Anterior cingulate cortex (tissue), 58 donors: ENCODE measurements around the gene NOP53.
"Not testable (repeated sequence)": the region's sequence is repeated elsewhere in the genome, so short reads cannot be mapped to it uniquely, and the experiment has no call there.

Source experiments
- DNase-seq, 58 donors: peaks; one replicate each; lab custom pipeline; 2025; lab: John Stamatoyannopoulos, UW

Gene NOP53

DNA sequence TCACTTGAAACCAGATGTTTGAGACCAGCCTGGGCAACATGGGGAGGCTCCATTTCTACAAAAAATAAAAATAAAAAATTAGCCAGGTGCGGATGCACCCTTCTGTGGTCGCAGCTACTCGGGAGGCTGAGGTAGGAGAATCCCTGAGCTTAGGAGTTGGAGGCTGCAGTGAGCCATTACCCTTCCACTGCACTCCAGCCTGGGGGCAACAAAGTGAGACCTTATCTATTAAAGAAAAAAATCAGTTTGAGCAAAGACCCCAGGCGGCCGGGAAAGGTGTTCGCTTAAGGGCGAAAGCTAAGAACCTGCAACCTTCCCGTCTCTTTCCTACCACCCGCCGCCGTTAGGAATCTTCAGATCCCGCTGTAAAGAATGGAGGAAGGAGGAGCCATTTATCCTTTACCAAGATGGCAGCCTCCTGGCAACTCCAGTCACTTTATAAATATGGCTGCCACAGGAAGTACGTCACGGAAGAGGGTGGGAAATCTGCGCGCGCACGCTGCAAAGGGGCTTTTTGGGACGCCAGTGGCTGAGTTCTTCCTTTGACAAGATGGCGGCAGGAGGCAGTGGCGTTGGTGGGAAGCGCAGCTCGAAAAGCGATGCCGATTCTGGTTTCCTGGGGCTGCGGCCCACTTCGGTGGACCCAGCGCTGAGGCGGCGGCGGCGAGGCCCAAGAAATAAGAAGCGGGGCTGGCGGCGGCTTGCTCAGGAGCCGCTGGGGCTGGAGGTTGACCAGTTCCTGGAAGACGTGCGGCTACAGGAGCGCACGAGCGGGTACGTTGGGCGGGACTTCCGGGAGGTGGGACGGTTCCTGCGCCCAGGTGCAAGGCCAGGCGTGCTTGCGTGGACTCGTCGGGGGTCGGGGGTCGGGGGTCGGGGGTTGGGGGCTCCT, at the start of gene NOP53:
TSS of gene NOP53 (plus strand) at position 537 of the 892 bp plus-strand sequence. CDS start at position 551, 14 bp downstream.
- DNase-seq = peak; percentile 73 to 99 (median 94)

DNA sequence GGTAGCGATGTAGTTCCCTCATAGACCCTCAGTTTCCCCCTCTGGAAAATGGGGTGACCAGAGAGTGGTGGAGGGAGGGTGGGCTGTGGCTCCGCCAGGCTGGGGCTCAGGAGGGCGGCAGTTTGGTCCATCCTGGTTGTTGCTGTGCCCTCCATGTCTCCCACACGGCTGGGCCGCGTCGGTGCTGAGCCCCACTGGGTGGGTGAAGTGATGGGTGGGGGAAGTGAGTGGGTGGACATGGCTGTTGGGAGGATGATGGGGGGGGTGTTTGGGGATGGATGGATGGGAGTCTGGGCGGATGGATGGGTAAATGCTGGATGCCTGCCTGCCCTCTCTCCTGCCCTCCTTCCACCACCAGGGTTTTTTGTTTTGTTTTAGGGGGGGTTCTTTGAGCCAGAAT, 48.7 kb upstream of the NOP53 start:
- DNase-seq = no peak

DNA sequence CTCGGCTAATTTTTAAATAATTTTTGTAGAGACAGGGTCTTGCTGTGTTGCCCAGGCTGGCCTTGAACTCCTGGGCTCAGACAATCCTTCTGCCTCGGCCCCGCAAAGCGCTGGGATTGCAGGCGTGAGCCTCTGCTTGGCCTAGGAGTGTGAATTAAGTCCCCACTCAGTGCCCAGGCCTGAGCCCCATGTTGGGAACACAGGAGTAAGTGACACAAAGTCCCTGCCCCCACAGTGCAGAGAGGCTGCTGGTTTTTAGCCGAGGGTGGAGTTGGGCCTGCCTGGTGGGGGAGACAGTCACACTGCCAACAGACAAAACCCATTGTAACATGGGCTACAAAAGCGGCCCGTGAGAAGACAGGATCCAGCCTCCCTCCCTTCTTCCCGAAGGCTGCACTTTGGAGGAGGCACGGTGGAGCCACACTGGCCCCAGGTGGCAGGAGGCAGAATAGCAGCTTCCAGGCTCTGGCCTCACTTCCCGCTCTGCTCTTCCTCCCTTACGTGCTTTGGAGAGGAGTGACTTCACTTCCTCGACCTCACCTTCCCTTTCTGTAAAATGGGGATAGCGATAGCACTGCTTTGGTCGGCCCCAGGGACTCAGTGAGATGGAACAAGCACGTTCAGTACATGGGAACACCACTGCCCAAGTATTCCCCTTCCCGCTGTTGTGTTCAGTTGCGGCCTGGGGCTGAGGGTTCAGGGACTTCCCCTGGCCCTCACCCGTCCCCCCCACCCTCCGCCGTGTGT, 47.3 kb upstream of the NOP53 start:
- DNase-seq = peak in 57 of 58 donors; percentile 15 to 88 (median 69)

DNA sequence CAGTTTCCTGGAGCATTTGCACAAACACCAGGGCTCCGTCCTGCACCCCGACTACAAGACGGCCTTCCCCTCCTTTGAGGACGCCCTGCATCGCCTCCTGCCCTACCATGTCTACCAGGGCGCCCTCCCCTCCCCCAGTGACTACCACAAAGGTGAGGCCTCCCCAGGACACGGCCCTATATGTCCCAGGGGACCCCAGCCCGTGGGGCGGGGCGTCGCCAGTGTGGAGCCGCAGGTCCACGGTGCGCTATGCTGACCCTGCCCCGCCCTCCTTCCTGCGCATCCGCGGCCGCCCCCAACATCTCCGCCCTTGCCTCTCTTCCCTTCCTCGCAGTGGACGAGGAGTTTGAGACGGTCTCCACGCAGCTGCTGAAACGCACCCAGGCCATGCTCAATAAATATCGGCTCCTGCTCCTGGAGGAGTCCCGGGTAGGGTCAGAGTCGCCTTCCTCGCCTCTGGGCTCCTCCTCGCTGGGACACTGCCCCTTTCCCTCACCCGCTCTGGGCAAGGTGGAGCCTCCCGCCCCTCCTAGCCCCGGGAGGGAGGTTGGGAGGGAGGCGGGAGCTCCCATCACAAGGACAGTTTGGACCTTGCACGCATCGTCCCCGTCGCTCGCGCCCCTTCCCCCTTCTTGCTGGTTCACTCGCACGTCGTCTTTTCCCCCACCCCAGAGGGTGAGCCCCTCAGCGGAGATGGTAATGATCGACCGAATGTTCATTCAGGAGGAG, 46.6 kb upstream of the NOP53 start:
- DNase-seq = peak in 1 of 58 donors; percentile 4

DNA sequence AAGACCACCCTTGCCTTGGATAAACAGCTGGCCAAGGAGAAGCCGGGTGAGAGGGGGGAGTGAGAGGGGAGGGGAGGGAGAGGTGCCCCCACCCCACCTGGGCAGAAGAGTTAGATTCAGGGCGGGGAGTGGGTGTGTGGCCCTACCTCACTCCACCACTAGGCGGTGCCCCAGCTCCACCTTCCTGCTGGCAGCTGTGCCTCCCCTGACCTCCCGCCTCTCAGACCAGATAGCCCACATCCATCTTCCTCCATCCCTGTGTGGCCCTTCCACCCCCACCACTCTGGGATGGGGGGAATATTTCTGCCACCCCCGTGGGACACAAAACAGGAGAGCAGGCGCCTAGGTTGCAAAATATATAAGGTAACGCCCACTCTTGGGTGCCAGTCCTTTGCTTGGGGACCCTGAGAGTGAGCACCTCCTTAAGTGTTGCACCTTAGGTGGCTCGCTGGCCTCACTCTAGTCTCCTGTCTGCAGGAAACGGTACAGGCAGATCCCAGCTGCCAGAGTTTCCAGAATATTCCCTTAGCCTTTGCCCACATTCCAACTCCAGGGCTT, 45.9 kb upstream of the NOP53 start:
- DNase-seq = peak in 11 of 58 donors; percentile 4 to 39 (median 17)

DNA sequence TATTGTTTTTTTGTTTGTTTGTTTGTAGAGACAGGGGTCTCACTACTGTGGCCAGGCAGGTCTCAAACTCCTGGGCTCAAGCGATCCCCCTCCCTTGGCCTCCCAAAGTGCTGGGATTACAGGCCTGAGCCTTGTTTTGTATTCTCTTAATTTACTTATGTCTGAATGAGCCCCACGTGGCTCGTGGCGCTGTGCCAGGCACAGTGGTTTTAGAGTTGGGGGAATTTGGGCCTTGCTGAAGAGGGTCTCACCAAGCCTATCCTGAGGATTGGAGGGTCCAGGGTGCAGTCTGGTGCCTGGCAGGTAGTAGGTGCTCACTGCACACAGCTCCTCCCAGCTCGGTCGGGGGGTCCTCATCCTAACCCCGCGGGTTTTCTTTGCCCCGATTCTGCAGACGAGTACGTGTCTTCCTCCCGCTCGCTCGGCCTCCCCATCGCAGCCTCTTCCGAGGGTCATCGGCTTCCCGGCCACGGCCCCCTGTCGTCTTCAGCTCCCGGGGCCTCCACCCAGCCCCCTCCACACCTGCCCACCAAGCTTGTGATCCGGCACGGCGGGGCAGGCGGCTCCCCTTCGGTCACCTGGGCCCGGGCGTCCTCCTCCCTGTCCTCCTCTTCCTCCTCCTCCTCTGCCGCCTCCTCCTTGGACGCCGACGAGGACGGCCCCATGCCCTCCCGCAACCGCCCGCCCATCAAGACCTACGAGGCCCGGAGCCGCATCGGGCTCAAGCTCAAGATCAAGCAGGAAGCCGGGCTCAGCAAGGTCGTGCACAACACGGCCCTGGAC, 44.2 kb upstream of the NOP53 start:
- no peak for DNase-seq

DNA sequence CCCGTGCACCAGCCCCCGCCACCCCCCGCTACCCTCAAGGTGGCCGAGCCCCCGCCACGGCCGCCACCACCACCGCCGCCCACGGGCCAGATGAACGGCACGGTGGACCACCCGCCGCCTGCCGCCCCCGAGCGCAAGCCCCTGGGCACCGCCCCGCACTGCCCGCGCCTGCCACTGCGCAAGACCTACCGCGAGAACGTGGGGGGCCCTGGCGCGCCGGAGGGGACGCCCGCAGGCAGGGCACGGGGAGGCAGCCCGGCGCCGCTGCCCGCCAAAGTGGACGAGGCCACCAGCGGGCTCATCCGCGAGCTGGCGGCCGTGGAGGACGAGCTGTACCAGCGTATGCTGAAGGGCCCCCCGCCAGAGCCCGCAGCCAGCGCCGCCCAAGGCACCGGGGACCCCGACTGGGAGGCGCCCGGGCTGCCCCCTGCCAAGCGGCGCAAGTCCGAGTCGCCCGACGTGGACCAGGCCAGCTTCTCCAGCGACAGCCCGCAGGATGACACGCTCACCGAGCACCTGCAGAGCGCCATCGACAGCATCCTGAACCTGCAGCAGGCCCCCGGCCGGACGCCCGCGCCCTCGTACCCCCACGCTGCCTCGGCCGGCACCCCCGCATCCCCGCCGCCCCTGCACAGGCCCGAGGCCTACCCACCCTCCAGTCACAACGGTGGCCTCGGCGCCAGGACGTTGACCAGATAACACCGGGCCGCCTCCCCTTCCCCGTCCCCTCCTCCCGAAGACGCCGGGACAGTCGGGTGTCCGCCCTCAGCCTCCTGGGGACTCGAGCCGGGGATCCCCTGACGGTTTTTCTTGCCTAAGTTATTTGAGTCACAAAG, 43.4 kb upstream of the NOP53 start:
- no peak for DNase-seq

DNA sequence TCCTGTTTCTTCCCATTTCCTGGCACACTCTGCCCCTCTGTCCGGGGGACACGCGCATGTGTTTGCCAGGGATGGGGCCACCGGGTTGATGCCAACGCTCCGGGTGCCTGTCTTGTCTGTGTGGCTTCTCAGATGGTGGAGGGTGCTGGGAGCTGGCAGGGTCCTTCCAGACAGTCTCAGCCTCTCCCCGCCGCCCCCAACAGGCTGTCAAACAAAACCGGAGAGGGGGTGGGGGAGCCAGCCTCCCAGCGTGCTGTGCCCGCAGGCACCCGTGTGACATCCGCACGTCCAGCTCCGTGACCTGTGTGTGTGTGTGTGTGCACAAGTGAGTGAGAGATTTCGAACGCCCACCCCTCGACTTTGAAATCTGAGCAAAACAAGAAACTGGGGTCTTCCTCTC, 42.7 kb upstream of the NOP53 start:
- peak in 4 of 58 donors; percentile 10 to 39 (median 14) for DNase-seq

DNA sequence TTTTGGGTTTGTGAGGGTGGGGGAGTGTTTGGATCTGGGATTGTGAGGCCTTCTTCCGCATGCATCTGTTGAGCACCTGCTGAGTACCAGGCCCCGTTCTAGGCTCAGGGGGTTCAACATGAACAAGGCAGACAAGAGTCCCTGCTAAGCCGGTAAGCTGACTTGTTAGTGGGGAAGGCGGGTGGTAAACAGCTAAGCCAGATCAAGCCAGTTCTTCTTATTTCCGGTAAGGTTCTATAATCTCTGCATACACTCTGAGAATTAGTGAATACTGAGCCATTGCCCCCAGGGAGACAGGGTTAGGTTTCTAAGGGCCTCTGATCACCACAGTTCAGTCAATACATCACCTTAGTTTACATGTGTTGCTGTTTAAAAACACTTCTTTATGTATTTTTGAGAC, 42.0 kb upstream of the NOP53 start:
- DNase-seq = no peak

DNA sequence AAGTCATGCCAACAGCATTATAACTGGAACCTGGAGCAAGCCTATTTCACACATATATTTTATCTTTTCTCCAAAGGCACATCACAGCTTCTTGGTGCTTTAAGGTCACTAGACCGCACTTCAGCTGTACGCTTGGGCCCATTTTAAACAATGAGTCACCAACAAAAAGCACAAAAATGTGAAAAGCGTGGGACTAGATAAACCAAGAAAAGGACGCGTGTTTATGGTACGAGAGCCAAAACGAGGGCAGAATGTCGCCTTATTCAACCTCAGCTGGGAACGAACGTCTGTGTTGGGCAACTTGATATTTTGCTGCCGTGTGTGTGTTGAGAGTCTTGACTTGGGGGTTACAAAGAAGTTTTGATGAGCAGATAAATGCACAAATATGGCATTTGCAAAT, 41.3 kb upstream of the NOP53 start:
- no peak for DNase-seq

DNA sequence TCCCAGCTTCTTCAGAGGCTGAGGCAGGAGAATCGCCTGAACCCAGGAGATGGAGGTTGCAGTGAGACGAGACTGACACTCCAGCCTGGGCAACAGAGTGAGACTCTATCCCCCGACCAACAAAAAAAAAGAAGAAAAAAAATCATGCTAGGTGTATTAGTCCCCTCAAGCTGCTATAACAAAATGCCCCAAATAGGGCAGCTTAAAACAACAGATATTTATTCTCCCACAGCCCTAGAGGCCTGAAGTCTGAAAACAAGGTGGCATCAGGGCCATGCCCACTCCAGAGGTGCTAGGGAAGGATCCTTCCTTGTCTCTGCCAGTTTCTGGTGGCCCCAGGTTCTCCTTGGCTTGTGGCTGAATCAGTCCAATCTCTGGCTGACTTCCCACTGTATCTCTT, 40.7 kb upstream of the NOP53 start:
- no peak for DNase-seq

DNA sequence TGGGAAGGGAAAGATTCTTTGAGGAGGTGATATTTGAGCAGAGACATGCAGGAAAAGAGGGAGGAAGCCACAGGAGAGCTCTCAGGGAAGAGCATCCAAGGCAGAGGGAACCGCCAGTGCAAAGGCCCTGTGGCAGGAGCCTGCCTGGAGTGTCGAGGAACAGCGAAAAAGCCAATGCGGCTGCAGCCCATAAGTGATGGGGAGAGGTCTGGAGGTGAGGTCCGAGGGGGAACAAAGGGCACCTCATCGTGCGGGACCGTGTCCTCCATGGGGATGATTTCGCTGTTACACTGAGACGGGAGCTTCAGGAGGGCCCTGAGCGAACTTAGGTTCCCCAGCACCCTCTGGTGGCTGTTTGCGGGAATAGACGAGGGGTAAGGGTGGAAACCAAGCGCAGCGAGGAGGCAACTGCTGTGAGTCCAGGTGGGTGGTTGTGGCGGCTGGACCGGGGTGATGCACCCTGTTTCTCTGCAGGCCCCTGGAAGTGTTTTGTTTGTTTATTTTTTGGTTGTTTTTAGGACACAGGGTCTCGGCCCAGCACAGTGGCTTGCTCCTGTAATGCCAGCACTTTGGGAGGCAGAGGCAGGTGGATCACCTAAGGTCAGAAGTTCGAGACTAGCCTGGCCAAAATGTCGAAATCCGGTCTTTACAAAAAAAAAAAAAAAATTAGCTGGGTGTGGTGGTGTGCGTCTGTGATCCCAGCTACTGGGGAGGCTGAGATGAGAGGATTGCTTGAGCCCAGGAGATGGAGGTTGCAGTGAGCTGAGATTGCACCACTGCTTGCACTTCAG, 38.0 kb upstream of the NOP53 start:
- DNase-seq = peak in 47 of 58 donors; percentile 5 to 76 (median 30)

DNA sequence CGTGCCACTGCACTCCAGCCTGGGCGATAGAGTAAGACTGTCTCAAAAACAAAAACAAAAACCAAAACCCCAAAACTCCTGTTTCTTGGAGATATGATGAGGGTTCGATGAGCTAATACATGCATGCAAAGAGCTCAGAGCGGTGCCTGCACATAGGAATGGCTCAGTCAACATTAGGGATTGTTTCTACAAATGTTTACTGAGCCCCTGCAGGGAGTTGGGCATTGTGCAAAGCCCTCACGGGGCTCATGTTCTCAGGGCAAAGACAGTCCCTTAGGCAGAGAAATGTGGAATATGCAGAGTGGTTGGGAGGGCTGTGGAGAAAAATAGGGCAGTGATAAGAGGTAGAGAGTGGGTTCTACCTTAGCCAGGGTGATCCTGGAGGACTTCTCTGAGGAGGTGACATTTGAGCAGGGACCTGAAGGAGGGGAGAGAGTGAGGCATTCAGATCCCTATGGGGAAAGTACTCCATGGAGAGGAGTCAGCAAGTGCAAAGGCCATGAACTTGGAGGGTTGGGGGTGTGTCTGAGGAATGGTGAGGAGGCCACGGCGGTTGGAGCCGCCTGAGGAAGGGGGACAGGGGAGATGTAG, 33.6 kb upstream of the NOP53 start:
- no peak for DNase-seq

DNA sequence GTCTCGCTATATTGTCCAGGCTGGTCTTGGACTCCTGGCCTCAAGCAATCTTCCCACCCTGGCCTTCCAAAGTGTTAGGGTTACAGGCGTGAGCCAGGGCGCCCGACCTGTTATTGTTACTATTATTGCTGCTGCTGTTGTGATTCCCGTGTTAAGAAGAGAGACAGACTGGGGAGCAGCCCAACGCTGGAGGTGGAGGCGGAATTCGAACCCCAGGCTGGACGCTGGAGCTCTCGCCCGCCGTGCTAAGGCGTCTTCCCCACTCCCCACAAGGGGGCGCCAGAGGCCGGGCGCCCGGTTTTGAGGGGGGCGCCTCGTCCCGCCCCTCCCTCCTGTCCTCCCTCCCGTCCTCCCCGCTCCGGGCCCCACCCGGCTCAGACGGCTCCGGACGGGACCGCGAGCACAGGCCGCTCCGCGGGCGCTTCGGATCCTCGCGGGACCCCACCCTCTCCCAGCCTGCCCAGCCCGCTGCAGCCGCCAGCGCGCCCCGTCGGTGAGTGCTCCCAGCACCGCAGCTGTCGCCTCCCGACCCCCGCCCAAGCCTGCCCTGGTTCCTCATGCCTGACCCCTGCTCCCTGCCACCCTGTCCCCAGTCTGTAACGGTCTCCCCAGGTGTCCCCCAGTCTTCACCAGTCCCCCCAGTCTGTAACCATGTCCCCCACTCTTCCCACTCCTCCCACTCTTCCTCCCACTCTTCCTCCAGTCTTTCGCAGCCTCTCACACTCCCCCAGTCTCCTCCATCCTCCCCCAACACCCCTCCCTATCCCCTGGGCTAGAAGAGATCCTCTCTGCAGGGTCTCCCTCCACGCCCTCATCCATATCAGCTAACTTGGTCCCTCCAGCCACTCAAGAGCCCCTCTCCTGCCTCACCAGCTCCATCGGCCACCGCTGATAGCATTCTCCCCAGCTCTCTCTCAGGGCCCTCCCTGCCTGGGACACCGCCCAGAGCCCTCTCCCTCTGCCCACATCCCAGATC, 32.0 kb upstream of the NOP53 start, which contains the start of gene EHD2:
TSS of gene EHD2 (plus strand) at position 377 of the 976 bp plus-strand sequence. CDS start 3,191 bp downstream, outside the sequence.
- DNase-seq = peak in 22 of 58 donors; percentile 1 to 53 (median 18)

DNA sequence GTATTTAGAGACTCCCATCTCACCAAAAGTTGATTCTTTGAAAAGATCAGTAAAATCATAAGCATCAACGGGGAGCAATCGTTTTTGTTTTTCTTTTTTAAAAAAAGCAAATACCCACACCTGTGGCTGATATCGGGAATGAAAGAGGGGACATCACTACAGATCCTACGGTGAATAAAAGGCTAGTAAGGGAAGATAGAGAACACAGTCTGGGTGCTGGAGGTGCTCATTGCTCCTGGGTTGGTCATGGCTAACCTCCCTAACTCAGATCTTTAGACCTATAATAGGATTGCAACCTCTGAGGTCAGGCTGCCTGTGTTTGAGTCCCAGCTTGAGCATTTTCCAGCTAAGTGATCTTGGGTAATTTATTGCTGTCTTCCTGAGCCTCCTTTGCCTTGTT, 31.0 kb upstream of the NOP53 start:
- no peak for DNase-seq

DNA sequence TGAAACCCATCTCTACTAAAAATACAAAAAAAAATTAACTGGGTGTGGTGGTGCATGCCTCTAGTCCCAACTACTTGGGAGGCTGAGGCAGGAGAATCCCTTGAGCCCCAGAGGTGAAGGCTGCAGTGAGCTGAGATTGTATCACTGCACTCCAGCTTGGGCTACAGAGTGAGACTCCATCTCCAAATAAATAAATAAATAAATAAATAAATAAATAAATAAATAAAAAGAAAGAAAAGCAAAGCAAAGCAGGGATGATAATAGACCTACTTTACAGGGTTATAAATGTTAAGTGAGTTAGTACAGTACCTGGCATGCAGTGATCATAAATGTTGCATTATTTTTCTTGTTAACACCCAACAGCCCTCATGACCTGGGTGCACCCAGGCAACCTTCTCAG, 30.5 kb upstream of the NOP53 start:
- not testable (repeated sequence) for DNase-seq
